HL-60 (cell line): ENCODE data around the gene IL20RA.

Experiments
- DNase-seq, 2 experiments: peaks; one replicate each; pipeline ENCODE4 v3.0.0-alpha.2; 2010 to 2020; ENCODE audit warnings: low read depth in 1 of 2, low spot score in 1 of 2
- H3K27ac ChIP-seq: fragments of 250-450 bp; sonication (Bioruptor Pico); replicated peaks from 2 replicates; pipeline ENCODE4 v1.5.1; 2020; ENCODE audit warnings: mild to moderate bottlenecking, moderate library complexity
- H3K27me3 ChIP-seq: fragments of 250-450 bp; sonication (Bioruptor Pico); 2 replicates; pipeline ENCODE4 v1.5.1; 2021; ENCODE audit warnings: mild to moderate bottlenecking, moderate library complexity; ENCODE audit not compliant: insufficient read depth, poor library complexity, severe bottlenecking
- H3K4me3 ChIP-seq: replicated peaks from 2 replicates; pipeline ENCODE4 v1.5.1; 2011; ENCODE audit warnings: mild to moderate bottlenecking, control low read depth, low read length; ENCODE audit not compliant: insufficient read depth
- CTCF ChIP-seq: IDR thresholded peaks from one replicate; pipeline ENCODE4 v1.5.1; 2011; ENCODE audit warnings: low read length, control low read depth, inconsistent platforms; ENCODE audit not compliant: insufficient read depth
- GABPA ChIP-seq: IDR thresholded peaks from 2 replicates; pipeline ENCODE4 v1.6.1; 2012; ENCODE audit warnings: low read depth
- POLR2AphosphoS5 ChIP-seq: IDR thresholded peaks from 2 replicates; pipeline ENCODE4 v1.6.1; 2012; ENCODE audit warnings: low read depth
- REST ChIP-seq: IDR thresholded peaks from 2 replicates; pipeline ENCODE4 v1.6.1; 2012; ENCODE audit warnings: low read depth; ENCODE audit not compliant: insufficient replicate concordance
- SPI1 ChIP-seq: IDR thresholded peaks from 2 replicates; pipeline ENCODE4 v1.6.1; 2012; ENCODE audit warnings: low read depth, mild to moderate bottlenecking, borderline replicate concordance

IL20RA gene

GRCh38 chr6:137024237-137024990 lies 20.4 kb downstream of the IL20RA start:
- Histone ChIP-seq H3K4me3 (no peak overlapping the region), H3K27ac (no peak overlapping the region), H3K27me3 (peaks cover 47% of the 10 kb centered on the region)
- no peak for DNase-seq
- no peak for TF ChIP-seq CTCF
- no peak for TF ChIP-seq SPI1
- TF ChIP-seq GABPA, result no peak
- TF ChIP-seq REST, result no peak
- TF ChIP-seq POLR2AphosphoS5, result no peak

GRCh38 chr6:137020776-137021175 lies 24.0 kb downstream of the IL20RA start:
- DNase-seq, result no peak
- Histone ChIP-seq H3K4me3 (no peak overlapping the region), H3K27ac (no peak overlapping the region), H3K27me3 (peaks cover 34% of the 10 kb centered on the region)
- TF ChIP-seq CTCF (no peak), REST (no peak), POLR2AphosphoS5 (no peak), GABPA (no peak), SPI1 (no peak)

- no peak for DNase-seq
- Histone ChIP-seq H3K27ac (no peak overlapping the region), H3K4me3 (no peak overlapping the region), H3K27me3 (peaks cover 25% of the 10 kb centered on the region)
- TF ChIP-seq GABPA (no peak), POLR2AphosphoS5 (no peak), CTCF (no peak), SPI1 (no peak), REST (no peak)
Observed at GRCh38 chr6:137019476-137020272, 25.1 kb downstream of the IL20RA start.
